Cerebellar cortex (tissue), 1 donor: ENCODE measurements around the gene SLC22A23.

Source experiments
- DNase-seq: peaks from one replicate; pipeline ENCODE4 v3.0.0-alpha.2; 2015; ENCODE audit warnings: low spot score

Gene SLC22A23

GRCh38 chr6:3240595-3240994, 216.3 kb downstream of the SLC22A23 start:
- DNase-seq, result no peak

- no peak for DNase-seq
These were observed 217.6 kb downstream of the SLC22A23 start for GRCh38 chr6:3239110-3239830.

- DNase-seq, result no peak
These were observed 218.8 kb downstream of the SLC22A23 start for GRCh38 chr6:3237761-3238662.

GRCh38 chr6:3236005-3236404, 220.8 kb downstream of the SLC22A23 start:
- no peak for DNase-seq

- DNase-seq, result no peak
These were observed 221.4 kb downstream of the SLC22A23 start for GRCh38 chr6:3235486-3235885.

GRCh38 chr6:3233904-3234303, 222.9 kb downstream of the SLC22A23 start:
- DNase-seq, result no peak

GRCh38 chr6:3233321-3233720, 223.5 kb downstream of the SLC22A23 start:
- DNase-seq, result peak; percentile 47

- peak; percentile 67 for DNase-seq
These were observed 224.6 kb downstream of the SLC22A23 start for GRCh38 chr6:3232017-3232945.

GRCh38 chr6:3231247-3232016, 225.4 kb downstream of the SLC22A23 start:
- DNase-seq, result peak; percentile 92

- DNase-seq, result peak; percentile 89
These were observed 226.0 kb downstream of the SLC22A23 start for GRCh38 chr6:3230900-3231246.

- no peak for DNase-seq
These were observed 226.5 kb downstream of the SLC22A23 start for GRCh38 chr6:3230256-3230882.

GRCh38 chr6:3229566-3230178, 227.2 kb downstream of the SLC22A23 start:
- DNase-seq, result peak; percentile 43

- no peak for DNase-seq
These were observed 227.9 kb downstream of the SLC22A23 start for GRCh38 chr6:3228771-3229565.

GRCh38 chr6:3228046-3228671, 228.7 kb downstream of the SLC22A23 start:
- no peak for DNase-seq

- DNase-seq, result no peak
These were observed 229.3 kb downstream of the SLC22A23 start, which contains the start of gene TUBB2B for GRCh38 chr6:3227363-3228045. Gene TUBB2B (minus strand): TSS chr6:3227653. CDS start chr6:3227543, 110 bp downstream.

GRCh38 chr6:3226481-3227362, 230.1 kb downstream of the SLC22A23 start:
- no peak for DNase-seq

- no peak for DNase-seq
These were observed 230.8 kb downstream of the SLC22A23 start for GRCh38 chr6:3226042-3226441.
